ENCODE results near the gene ZNF407.

Gene ZNF407

GRCh38 chr18:74652392-74652988 lies 54.8 kb downstream of the ZNF407 start:
- intact Hi-C loops (cut with micrococcal nuclease), result loop anchor here (1.0 to 10.0 kb wide), 5 partner anchors 388 to 1692 kb away; partner anchors contain the start of gene PTGR3
- H3K36me3 Mint-ChIP-seq (ENCODE audit: low read depth), result peaks cover 19% of the 10 kb centered on the region
- no peak overlapping the region for H3K4me3 Mint-ChIP-seq
- peaks cover 2% of the 10 kb centered on the region for H3K4me1 Mint-ChIP-seq (ENCODE audit: low read depth)
- H3K27ac Mint-ChIP-seq, result no peak overlapping the region
- H3K27me3 Mint-ChIP-seq, result no peaks in the 10 kb centered on the region
- peaks cover 3% of the 10 kb centered on the region for H3K9me3 Mint-ChIP-seq

- intact Hi-C loops (cut with micrococcal nuclease), result loop anchor here (5.0 to 10.0 kb wide), 4 partner anchors 308 to 1690 kb away; partner anchors contain the start of gene PTGR3
- peaks cover 16% of the 10 kb centered on the region for H3K36me3 Mint-ChIP-seq (ENCODE audit: low read depth)
- H3K9me3 Mint-ChIP-seq, result peaks cover 10% of the 10 kb centered on the region
- H3K4me3 Mint-ChIP-seq, result no peak overlapping the region
- peaks cover 7% of the 10 kb centered on the region for H3K4me1 Mint-ChIP-seq (ENCODE audit: low read depth)
- H3K27ac Mint-ChIP-seq, result no peak overlapping the region
- no peaks in the 10 kb centered on the region for H3K27me3 Mint-ChIP-seq
Observed at GRCh38 chr18:74654638-74655037, 57.0 kb downstream of the ZNF407 start.

DNA sequence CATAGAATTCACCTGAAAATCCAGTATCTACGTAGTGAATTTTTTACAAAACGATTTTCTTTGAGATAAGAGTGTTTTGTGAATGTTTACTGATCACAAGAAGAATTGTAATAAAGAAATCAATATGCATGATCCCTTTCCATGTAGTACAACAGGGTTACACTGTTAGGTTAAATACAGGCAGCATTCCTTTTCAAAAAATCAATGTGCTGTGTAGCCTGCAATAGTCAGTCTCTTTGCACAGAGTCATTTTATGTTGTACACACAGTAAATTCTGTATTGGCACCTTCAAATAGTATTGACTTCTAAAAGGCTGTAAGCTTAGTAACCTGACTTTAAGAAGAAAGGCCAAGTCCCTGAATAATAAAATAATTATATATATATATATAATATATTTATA lies 63.3 kb downstream of the ZNF407 start:
- intact Hi-C loops (cut with micrococcal nuclease), result no loop called here
- Mint-ChIP-seq H3K27ac (no peak overlapping the region), H3K9me3 (peaks cover 10% of the 10 kb centered on the region), H3K27me3 (no peaks in the 10 kb centered on the region), H3K36me3 (ENCODE audit: low read depth) (peaks cover 21% of the 10 kb centered on the region), H3K4me3 (no peak overlapping the region), H3K4me1 (ENCODE audit: low read depth) (peaks cover 7% of the 10 kb centered on the region)

DNA sequence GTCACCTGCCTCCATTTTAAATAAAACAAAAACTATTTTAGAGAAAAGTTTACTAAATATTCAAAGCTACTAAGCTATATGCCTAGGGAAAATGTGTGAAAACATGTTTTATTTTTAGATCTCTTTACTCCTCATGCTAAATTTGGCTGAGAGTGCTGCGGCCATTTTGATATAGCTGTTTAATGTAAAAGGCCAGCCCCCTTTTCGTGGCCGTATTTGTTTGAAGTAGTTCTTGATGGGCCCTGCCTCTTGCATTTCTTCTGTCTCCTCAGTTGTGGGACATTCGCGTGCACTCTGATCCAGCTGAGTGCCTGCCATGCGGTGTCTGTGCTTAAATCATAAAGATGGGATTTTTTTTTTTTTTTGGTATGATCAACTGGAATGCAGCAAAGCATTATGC lies 64.0 kb downstream of the ZNF407 start:
- Mint-ChIP-seq H3K36me3 (ENCODE audit: low read depth) (peaks cover 21% of the 10 kb centered on the region), H3K4me1 (ENCODE audit: low read depth) (peaks cover 7% of the 10 kb centered on the region), H3K27ac (no peak overlapping the region), H3K9me3 (peaks cover 10% of the 10 kb centered on the region), H3K27me3 (no peaks in the 10 kb centered on the region), H3K4me3 (no peak overlapping the region)
- intact Hi-C loops (cut with micrococcal nuclease), result no loop called here

GRCh38 chr18:74662622-74663021 lies 65.0 kb downstream of the ZNF407 start:
- no peak overlapping the region for H3K4me3 Mint-ChIP-seq
- peaks cover 18% of the 10 kb centered on the region for H3K36me3 Mint-ChIP-seq (ENCODE audit: low read depth)

DNA sequence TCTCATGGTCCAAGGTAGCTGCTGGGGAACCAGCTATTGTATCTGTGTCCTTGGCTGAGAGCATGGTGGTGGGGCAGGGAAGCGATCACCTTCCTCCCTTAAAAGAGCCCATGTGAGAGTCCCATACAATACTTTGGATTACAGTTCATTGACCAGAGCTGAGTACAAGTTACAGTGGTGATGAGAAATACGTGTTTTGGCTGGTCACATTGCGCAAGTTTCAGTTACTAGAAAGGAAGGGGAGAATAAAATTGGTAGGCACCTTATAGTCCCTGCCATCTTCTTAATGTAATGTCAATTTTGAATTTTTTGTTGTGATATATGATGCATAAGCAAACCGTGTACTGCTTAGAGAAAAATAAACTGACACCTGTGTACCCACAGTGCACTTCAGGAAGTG lies 67.7 kb downstream of the ZNF407 start:
- intact Hi-C loops (cut with micrococcal nuclease), result no loop called here
- H3K27me3 Mint-ChIP-seq, result no peaks in the 10 kb centered on the region
- no peaks in the 10 kb centered on the region for H3K9me3 Mint-ChIP-seq
- H3K36me3 Mint-ChIP-seq (ENCODE audit: low read depth), result peaks cover 13% of the 10 kb centered on the region
- no peak overlapping the region for H3K27ac Mint-ChIP-seq
- H3K4me1 Mint-ChIP-seq (ENCODE audit: low read depth), result no peaks in the 10 kb centered on the region
- no peak overlapping the region for H3K4me3 Mint-ChIP-seq

More at GRCh38 chr18:74662622-74663021, 65.0 kb downstream of the ZNF407 start:
- Mint-ChIP-seq H3K27ac (no peak overlapping the region), H3K9me3 (peaks cover 6% of the 10 kb centered on the region), H3K27me3 (no peaks in the 10 kb centered on the region), H3K4me1 (ENCODE audit: low read depth) (peaks cover 4% of the 10 kb centered on the region)
- intact Hi-C loops (cut with micrococcal nuclease), result no loop called here

- no peak overlapping the region for H3K27ac Mint-ChIP-seq
- H3K4me1 Mint-ChIP-seq (ENCODE audit: low read depth), result no peaks in the 10 kb centered on the region
- H3K27me3 Mint-ChIP-seq, result no peaks in the 10 kb centered on the region
- intact Hi-C loops (cut with micrococcal nuclease), result no loop called here
- peaks cover 13% of the 10 kb centered on the region for H3K36me3 Mint-ChIP-seq (ENCODE audit: low read depth)
- H3K9me3 Mint-ChIP-seq, result no peaks in the 10 kb centered on the region
- H3K4me3 Mint-ChIP-seq, result no peak overlapping the region
Observed at GRCh38 chr18:74665905-74666304, 68.2 kb downstream of the ZNF407 start.

DNA sequence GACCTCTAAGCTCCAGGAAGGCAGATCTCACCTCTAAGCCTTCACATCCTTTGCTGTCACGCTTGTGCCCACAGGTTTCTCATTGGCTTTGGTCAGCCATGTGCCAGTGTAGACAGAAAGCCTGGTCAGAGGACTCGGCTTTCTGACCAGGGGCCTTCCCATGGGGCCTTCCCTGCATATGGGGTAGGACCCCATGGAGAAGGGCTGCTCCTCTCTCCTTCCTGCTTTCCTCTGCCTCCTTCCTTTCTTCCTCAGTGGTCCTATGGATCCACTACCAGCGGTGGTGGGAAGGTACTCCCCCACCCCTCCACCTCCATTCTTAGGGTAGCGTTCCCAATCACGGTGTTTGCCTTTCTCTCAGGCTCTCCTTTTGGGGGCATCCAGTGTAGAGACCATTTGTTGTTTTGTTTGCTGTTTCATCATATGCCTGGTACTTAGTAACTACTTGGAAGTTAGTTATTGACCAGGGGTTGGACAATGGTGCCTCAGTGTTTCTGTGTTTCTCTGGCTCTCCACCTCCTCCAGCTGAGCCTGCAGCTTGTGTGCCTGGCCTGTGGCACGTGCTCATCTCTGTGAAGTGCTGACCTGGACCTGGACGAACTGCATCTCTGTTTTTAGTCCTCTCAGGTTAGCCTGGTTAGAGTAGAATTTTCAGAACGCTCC lies 71.6 kb downstream of the ZNF407 start:
- H3K9me3 Mint-ChIP-seq, result no peaks in the 10 kb centered on the region
- no peak overlapping the region for H3K4me3 Mint-ChIP-seq
- H3K27me3 Mint-ChIP-seq, result no peaks in the 10 kb centered on the region
- intact Hi-C loops (cut with micrococcal nuclease), result no loop called here
- H3K4me1 Mint-ChIP-seq (ENCODE audit: low read depth), result no peaks in the 10 kb centered on the region
- H3K36me3 Mint-ChIP-seq (ENCODE audit: low read depth), result peaks cover 2% of the 10 kb centered on the region
- H3K27ac Mint-ChIP-seq, result no peak overlapping the region

GRCh38 chr18:74672371-74672770 lies 74.7 kb downstream of the ZNF407 start:
- Mint-ChIP-seq H3K4me3 (no peak overlapping the region), H3K27me3 (no peaks in the 10 kb centered on the region), H3K36me3 (ENCODE audit: low read depth) (peaks cover 16% of the 10 kb centered on the region), H3K4me1 (ENCODE audit: low read depth) (no peaks in the 10 kb centered on the region), H3K27ac (no peak overlapping the region), H3K9me3 (peaks cover 9% of the 10 kb centered on the region)
- intact Hi-C loops (cut with micrococcal nuclease), result no loop called here

GRCh38 chr18:74674487-74674886 lies 76.8 kb downstream of the ZNF407 start:
- H3K9me3 Mint-ChIP-seq, result peaks cover 14% of the 10 kb centered on the region
- no peak overlapping the region for H3K27ac Mint-ChIP-seq
- no peak overlapping the region for H3K4me3 Mint-ChIP-seq
- intact Hi-C loops (cut with micrococcal nuclease), result no loop called here
- no peaks in the 10 kb centered on the region for H3K27me3 Mint-ChIP-seq
- H3K4me1 Mint-ChIP-seq (ENCODE audit: low read depth), result no peaks in the 10 kb centered on the region
- peaks cover 31% of the 10 kb centered on the region for H3K36me3 Mint-ChIP-seq (ENCODE audit: low read depth)

- no peak overlapping the region for H3K4me3 Mint-ChIP-seq
- no peak overlapping the region for H3K27ac Mint-ChIP-seq
- no peaks in the 10 kb centered on the region for H3K27me3 Mint-ChIP-seq
- peaks cover 14% of the 10 kb centered on the region for H3K9me3 Mint-ChIP-seq
- intact Hi-C loops (cut with micrococcal nuclease), result no loop called here
- no peaks in the 10 kb centered on the region for H3K4me1 Mint-ChIP-seq (ENCODE audit: low read depth)
- peaks cover 35% of the 10 kb centered on the region for H3K36me3 Mint-ChIP-seq (ENCODE audit: low read depth)
Observed at GRCh38 chr18:74679006-74679678, 81.5 kb downstream of the ZNF407 start.

GRCh38 chr18:74679679-74680076 lies 82.0 kb downstream of the ZNF407 start:
- intact Hi-C loops (cut with micrococcal nuclease), result no loop called here
- Mint-ChIP-seq H3K4me3 (no peak overlapping the region), H3K36me3 (ENCODE audit: low read depth) (peaks cover 35% of the 10 kb centered on the region), H3K27me3 (no peaks in the 10 kb centered on the region), H3K27ac (no peak overlapping the region), H3K9me3 (peaks cover 14% of the 10 kb centered on the region), H3K4me1 (ENCODE audit: low read depth) (no peaks in the 10 kb centered on the region)

DNA sequence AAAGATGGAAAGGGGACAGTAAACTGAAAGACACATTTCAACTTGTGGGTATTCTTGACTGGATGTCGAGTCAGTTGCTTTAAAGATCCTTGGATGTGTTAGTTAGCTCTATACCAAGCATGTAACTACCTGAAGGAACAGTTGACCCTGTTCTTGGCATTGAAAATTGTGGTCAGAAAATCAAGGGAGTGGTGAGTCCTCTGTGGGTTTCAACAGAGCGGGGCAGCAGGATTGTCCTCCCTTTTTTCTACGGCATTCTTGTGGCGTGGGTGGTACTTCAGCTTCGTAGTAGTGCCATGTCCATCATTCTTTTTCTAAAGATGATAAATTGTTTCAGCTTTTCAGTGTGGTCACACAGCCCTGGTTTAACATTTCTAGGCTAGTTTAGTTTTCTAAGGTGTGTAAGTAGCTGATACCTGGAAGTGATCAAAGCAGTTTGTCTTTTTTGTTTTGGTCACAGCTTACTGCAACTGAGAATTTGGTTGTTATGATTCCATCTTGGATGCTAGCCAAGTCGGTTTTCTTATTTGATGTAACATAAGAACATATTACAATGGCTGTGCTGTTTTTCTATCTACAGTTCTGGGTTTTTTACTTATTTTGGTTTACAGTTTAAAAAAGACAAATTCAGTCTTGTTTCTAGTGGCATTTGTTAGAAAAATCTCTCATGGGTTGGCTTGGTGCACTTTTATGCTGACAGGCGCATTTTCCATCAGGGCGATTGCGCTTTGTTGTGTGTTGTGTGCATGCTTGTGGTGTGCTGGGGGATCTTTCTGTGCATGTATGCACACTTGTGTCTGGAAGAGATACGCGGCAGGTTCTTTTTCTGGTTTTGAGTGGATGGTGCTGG lies 84.7 kb downstream of the ZNF407 start:
- Mint-ChIP-seq H3K27me3 (no peaks in the 10 kb centered on the region), H3K4me3 (no peak overlapping the region), H3K4me1 (ENCODE audit: low read depth) (no peaks in the 10 kb centered on the region), H3K36me3 (ENCODE audit: low read depth) (peaks cover 35% of the 10 kb centered on the region), H3K27ac (no peak overlapping the region), H3K9me3 (peaks cover 5% of the 10 kb centered on the region)
- intact Hi-C loops (cut with micrococcal nuclease), result no loop called here

- Mint-ChIP-seq H3K36me3 (ENCODE audit: low read depth) (peaks cover 29% of the 10 kb centered on the region), H3K9me3 (no peaks in the 10 kb centered on the region), H3K27ac (no peak overlapping the region), H3K4me3 (no peak overlapping the region), H3K4me1 (ENCODE audit: low read depth) (no peaks in the 10 kb centered on the region), H3K27me3 (no peaks in the 10 kb centered on the region)
- intact Hi-C loops (cut with micrococcal nuclease), result no loop called here
Observed at GRCh38 chr18:74682991-74683297, 85.3 kb downstream of the ZNF407 start.

All from dendritic cell treated with granulocyte-macrophage colony-stimulating factor and Interleukin-4, amounts not matched to agents 40 ng/mL and 50 ng/mL, for 4 days (primary cell).